CD1c-positive myeloid dendritic cell (primary cell): ENCODE measurements around the gene ANKRD9.

Source experiments
- DNase-seq: peaks from one replicate; pipeline ENCODE4 v3.0.0-alpha.2; 2016; ENCODE audit errors: extremely low spot score

ANKRD9 gene

GRCh38 chr14:102513899-102514772 is 4.6 kb upstream of the ANKRD9 start:
- DNase-seq, result no peak

DNA sequence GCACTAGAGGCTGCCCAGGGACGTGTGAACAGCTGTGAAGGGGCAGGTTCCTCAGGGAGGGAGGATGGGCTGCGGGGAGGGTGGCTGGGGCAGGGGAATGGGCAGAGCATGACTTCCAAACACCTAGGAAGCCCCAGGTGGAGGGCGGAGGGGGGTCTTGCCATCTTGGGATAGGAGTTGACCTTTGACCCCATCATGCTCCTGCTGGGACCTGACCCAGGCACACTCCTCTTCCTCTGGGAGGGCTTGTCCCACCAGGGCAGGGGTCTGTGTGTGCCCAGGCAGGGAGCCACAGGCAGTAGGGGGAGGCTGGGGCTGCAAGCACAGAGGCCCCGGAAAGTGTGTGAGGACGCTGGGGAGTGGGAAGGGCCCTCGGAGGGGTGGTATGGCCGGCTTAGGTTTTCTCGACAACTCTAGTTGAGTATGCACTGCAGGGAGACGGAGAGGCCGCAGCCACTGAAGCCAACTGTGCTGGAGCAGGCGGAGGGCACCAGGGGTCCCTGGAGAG is 3.3 kb upstream of the ANKRD9 start:
- no peak for DNase-seq

GRCh38 chr14:102511538-102511937 is 2.0 kb upstream of the ANKRD9 start:
- DNase-seq, result no peak

DNA sequence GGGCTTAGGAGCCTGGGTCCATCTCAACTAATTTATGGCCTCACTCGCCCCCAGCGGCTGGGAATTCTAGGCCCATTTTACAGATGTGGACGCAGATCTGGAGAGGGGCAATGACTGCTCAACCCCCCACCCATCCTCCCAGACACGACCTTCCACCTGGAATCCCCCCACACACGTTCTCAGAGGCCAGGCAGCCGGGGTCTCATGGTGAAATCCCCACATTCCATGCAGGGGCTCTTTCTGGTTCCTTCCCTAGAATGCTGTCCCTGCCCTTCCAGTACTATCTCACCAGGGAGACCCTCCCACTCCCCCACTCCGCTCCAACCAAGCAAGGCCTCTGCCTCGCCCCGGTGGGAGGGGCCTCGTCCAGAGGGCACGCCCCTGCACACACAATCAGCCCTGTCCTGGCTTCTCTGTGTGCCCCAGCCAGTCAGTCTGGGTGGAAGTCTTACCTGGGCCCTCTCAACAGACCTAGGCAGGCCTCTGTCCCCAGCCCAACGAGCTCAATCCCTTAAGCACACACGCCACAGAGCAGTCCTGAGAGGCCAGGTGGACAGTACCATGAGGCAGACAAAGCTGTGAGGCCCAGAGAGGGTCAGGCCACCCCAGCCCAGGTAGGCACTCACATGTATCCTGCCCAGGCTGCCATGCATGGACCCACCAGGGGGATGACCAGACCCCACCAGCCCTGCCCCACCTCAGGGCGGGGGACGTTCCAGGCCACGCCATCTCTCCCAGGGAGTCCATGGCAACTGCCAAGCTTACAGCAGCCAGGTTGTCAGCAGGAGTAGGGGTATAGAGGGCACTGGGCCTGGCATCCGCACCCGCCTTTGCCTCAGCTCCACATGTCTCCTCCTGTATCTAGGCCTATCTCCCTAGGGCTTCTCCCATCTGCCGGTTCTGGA is 1.3 kb upstream of the ANKRD9 start:
- no peak for DNase-seq

DNA sequence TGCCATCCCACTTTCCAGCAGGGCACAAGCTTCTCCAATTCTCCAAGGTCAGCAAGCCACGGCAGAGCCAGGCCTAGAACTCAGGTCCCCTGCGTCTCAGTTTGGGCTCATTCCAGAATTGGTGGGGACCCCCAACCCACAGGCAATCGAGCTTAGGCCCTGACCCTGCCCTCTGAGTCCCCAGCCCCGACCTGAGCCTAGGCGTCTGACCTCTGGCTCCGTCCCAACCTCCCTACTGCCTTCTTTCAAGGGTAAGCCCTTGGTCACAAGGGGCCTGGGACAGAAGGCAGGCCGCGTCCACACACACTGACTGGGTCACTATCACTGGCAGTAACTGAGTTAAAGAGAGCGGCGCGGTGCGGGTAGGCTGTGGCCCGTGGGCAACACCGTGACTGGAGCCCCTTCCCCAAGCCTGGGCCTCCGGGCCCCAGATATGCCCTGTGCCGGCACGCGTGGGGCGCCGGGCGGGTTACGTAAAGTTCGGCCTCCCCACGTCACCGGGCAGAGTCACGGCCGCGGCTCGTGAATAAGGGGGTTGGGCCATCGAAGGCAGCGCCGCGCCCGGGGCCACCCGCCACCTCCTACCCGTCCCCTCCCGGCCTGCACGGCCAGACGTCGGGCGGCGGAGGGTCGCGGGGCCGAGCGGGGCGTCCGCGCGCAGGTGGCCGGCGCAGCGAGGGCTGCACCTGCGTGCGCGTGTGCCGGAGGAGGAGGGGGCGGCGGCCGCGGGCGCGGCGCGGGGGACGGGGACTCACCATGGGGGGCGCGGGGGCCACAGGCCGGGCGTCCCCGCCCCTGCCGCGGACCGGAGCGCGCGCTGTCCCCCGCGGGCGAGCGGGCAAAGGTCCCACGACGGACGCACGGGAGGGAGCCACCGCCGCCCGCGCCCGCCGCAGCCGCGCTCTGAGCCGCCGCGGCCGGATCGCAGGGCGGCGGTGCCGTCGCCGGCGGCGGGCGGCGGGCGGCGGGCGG is 516 bp downstream of the ANKRD9 start:
- DNase-seq, result peak; percentile 66

GRCh38 chr14:102508410-102508773 is 1.2 kb downstream of the ANKRD9 start:
- no peak for DNase-seq

GRCh38 chr14:102507857-102508312 is 1.7 kb downstream of the ANKRD9 start:
- no peak for DNase-seq

- no peak for DNase-seq
Measured at GRCh38 chr14:102507081-102507856, 2.3 kb downstream of the ANKRD9 start.

DNA sequence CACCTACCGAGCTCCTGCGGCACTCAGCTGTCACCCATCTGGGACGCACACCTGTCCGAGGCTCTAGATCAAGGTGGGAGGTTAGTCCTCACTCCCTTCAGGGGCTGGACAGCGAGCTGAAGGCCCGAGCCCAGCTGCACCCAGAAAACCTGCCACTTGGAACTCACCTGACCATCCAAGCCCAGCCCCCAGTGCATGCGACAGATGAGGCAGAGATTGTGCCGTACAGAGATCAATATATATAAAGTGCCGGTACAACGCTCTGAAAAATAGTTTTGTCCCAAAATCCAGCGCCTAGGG is 3.0 kb downstream of the ANKRD9 start:
- DNase-seq, result no peak

DNA sequence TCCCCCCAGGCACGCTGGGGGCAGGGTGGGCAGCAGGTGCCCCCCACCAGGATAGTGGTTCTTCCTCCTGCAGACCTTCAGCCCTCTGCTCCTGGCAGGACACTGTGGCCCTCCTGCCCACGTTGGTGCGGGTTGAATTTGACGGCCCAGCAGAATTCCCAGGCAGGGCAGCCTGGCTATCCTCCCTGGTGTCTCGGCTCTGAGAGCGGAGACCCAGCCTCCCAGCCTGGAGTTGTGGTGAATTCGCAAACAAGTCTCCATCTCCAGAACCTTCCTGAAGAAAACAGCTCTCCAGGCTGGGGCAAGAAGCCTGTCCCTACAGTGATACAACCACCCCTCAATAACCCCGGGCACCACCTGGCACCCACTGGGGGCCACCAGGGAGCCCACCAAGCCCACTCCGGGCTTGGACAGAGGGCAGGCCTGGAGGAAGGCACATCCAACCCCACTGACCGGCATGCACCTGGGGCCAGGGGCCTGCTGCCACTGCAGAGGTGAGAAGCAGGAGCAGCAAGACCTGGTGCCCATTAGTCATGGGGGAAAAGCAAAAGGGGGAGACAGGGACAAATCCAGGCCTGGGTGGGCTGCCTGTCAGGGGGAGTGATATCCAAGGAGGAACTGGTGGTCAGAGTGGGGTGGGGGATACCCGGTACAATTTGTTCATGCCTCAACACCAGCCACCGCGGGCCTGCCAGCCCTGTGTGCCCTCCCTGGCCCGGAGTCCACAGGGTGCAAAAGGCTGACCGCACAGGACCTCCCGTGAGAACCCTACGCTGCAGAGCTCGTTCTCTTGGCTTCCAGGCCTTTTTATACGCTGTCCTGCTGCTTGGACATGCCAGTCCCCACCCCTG is 3.6 kb downstream of the ANKRD9 start:
- no peak for DNase-seq

DNA sequence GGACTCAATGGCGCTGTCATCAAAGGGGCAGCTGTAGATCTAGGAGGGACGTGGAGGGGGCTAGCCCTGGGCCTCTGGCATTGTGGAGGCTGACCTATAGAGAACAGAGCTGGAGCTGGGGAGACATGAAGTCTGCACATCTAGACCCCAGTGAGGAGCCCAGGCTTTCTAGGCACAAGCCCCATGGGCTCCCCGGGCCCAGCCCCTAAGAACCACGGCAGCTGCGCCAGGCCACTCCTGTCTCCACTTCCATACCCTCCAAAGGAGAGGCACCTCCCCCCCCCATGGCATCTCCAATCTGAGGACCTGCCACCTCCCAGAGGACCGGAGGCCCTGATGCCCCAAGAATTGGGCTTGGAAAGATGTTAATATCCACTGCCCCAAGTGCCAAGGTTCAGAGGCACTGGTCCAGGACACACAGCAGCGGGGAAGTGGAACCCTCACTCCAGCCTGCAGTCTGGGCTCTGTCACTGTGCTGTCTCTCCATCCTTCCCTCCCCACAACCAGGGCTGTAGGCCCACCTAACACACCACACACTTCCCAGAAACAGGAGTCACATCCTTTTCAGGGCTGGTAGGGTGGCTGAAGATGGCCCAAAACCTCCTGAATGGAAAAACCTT is 4.5 kb downstream of the ANKRD9 start:
- no peak for DNase-seq

GRCh38 chr14:102504328-102504999 is 5.1 kb downstream of the ANKRD9 start:
- DNase-seq, result no peak

- DNase-seq, result peak; percentile 36
Measured at GRCh38 chr14:102503641-102504327, 5.8 kb downstream of the ANKRD9 start.

- DNase-seq, result no peak
Measured at GRCh38 chr14:102502571-102502970, 7.0 kb downstream of the ANKRD9 start.

DNA sequence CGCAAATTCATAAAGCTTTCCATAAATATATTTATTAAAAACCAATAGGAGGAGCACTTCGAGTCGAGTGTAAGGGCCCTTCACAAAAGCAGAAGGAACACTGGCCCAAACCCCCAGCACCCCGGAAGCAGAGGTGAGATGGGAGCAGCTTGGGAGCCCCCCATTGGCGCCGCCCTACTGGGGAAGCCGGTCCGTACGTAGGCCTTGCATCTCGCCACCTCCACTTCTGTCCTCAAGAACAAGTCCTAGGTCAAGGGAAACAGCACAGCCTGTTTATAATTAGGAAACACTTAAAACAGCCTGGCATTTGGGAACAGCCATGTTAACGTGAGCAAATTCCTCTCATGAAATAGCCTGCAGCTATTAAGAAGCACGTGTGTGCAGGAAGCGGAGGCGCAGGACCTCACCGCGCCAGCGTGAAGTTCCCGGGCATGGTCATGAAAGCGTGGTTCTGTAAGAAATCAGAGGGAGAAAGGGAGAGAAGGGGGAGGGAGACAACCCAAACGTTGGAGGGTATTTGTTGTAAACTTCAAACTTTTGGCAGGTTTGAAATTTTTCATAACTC is 7.7 kb downstream of the ANKRD9 start:
- DNase-seq, result no peak

DNA sequence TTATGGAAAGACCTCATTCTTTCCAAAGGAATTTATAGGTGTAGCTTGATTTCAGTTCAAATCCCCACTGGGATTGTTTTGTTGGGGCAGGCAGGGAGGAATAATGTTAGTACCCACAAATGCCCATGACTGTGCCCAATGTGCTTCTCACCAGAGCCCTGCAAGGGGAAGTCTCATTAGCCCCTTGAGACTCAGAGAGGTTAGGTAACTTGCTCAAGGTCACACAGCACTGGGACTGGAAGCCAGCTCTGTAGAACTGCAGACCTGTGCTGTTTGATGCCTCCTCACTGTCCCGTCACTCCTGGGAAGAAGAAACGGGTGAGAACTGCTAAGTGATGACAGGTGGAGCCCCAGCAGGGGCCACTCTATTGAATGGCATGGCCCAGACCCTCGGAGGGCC is 8.9 kb downstream of the ANKRD9 start:
- no peak for DNase-seq

GRCh38 chr14:102500158-102500662 is 9.4 kb downstream of the ANKRD9 start:
- peak; percentile 52 for DNase-seq
